Right kidney (tissue), 9 donors: ENCODE data around the gene IARS1.

Source experiments
- DNase-seq: peaks from one replicate; pipeline ENCODE4 v3.0.0-alpha.2; 2016
- long read RNA-seq, 8 donors: transcript quantifications; one replicate each; lab custom pipeline, GENCODE V29; 2026

IARS1 gene
- long read RNA-seq, donor 1, full-length matches to known transcripts = 1 of 16 reads
- long read RNA-seq, donor 1, partial matches to known transcripts = 15 of 16 reads
- long read RNA-seq, donor 1, other reads (novel, unspliced or antisense) = 0 of 16 reads
- long read RNA-seq, donor 2, partial matches to known transcripts = 5 of 6 reads
- long read RNA-seq, donor 2, other reads (novel, unspliced or antisense) = 0 of 6 reads
- long read RNA-seq, donor 3, full-length matches to known transcripts = 3 of 3 reads
- long read RNA-seq, donor 3, partial matches to known transcripts = 0 of 3 reads
- long read RNA-seq, donor 3, other reads (novel, unspliced or antisense) = 0 of 3 reads
- long read RNA-seq, donor 4, full-length matches to known transcripts = 4 of 11 reads
- long read RNA-seq, donor 4, partial matches to known transcripts = 7 of 11 reads
- long read RNA-seq, donor 4, other reads (novel, unspliced or antisense) = 0 of 11 reads
- long read RNA-seq, donor 5, full-length matches to known transcripts = 4 of 11 reads
- long read RNA-seq, donor 5, partial matches to known transcripts = 7 of 11 reads
- long read RNA-seq, donor 5, other reads (novel, unspliced or antisense) = 0 of 11 reads
- long read RNA-seq, donor 6, full-length matches to known transcripts = 2 of 19 reads
- long read RNA-seq, donor 6, partial matches to known transcripts = 17 of 19 reads
- long read RNA-seq, donor 6, other reads (novel, unspliced or antisense) = 0 of 19 reads
- long read RNA-seq, donor 7, full-length matches to known transcripts = 5 of 14 reads
- long read RNA-seq, donor 7, partial matches to known transcripts = 9 of 14 reads
- long read RNA-seq, donor 7, other reads (novel, unspliced or antisense) = 0 of 14 reads
- long read RNA-seq, donor 8, full-length matches to known transcripts = 4 of 11 reads
- long read RNA-seq, donor 8, partial matches to known transcripts = 7 of 11 reads
- long read RNA-seq, donor 8, other reads (novel, unspliced or antisense) = 0 of 11 reads

GRCh38 chr9:92293452-92294296 lies at the start of gene IARS1:
IARS1 (minus strand) TSS chr9:92293697; CDS start chr9:92289419, 4,278 bp downstream.
- peak; percentile 92 for DNase-seq

- no peak for DNase-seq
Observed at GRCh38 chr9:92342825-92343488, 49.5 kb upstream of the IARS1 start.

- DNase-seq = no peak
Observed at GRCh38 chr9:92341578-92341977, 48.1 kb upstream of the IARS1 start.

DNA sequence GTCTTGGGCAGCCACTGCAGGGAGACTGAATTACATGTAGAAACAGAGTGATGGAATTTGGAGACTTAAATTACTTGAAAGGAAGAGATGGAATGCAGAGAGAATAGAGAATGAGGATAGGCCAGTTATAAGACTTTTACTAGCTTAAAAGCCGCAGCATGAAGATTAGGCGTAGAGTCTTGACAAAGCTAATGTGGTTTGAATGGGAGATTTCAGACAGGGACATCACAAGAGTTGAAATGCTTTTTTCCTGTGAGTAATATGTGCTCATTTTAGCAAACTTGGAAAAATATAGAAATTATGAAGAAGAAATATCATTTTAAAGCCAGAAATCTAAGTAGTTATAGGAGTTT lies 39.8 kb upstream of the IARS1 start:
- DNase-seq = no peak

GRCh38 chr9:92332577-92333281 lies 39.2 kb upstream of the IARS1 start:
- no peak for DNase-seq

DNA sequence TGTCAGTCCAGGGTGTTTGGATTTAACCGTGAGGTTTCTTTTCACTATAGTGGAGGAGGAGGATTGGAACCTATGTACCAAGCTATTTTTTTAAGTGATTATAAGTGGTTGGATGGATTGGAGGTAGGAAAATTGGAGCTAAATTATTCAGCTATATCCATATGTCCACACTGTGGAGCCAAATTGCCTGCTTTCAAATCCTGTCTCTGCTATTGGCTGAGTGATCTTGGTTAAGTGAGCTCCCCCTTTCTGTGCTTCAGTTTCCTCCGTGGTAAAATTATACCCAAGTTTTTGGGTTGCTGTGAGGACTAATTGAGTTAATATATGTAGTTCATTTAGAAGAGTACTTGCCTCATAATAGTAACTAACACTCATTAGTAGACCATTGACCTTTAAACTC lies 34.7 kb upstream of the IARS1 start:
- no peak for DNase-seq

GRCh38 chr9:92327283-92327850 lies 33.9 kb upstream of the IARS1 start:
- no peak for DNase-seq

DNA sequence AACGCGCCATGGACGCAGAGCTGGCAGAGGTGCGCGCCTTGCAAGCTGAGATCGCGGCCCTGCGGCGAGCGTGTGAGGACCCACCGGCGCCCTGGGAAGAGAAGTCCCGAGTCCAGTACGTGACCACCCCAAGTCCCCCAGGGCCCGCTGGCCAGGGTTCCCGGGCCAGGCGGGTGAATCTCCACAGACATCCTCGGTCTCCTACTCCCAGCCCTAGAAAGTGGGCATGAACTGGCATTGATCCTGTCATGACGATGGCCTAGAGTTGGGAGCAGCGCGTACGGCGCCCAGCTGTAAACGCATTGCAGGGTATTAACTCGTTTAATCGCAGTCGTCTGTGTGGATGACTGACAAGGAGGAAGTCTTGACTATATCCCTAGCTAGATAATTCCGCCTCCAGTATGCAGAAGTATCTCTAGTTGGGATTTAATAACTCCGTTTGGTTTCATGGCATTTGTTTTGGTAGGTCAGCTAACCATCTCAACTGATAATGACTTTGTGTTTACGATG lies 32.5 kb upstream of the IARS1 start:
- no peak for DNase-seq

GRCh38 chr9:92325269-92325990 lies 31.9 kb upstream of the IARS1 start, which contains the start of the genes CENPP and NOL8:
CENPP (plus strand) TSS chr9:92325953.
NOL8 (minus strand) TSS chr9:92325350; CDS start chr9:92324161, 1,189 bp downstream.
- DNase-seq = peak; percentile 99

- no peak for DNase-seq
Observed at GRCh38 chr9:92324889-92325268, 31.4 kb upstream of the IARS1 start.

- no peak for DNase-seq
Observed at GRCh38 chr9:92324431-92324830, 30.9 kb upstream of the IARS1 start.

DNA sequence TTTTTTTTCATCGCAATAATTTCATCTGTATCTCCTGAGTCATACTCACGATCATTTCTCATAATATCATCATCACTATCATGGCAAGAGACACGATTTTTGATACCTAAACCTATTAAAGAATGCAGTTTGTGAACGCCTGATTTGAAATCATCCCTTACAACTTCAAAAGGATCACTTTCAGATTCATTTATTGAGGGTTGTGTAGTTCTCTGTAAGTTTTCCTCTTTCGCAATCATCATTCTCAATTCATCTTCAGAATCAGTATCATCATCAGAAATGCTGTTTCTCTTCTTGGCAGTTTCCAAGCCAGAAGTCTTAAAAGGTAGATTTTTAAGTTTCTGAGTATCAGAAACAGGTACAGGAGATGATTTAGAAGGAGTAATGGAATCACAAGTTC lies 22.0 kb upstream of the IARS1 start:
- no peak for DNase-seq

GRCh38 chr9:92313624-92314012 lies 20.1 kb upstream of the IARS1 start:
- DNase-seq = no peak

- no peak for DNase-seq
Observed at GRCh38 chr9:92312887-92313623, 19.6 kb upstream of the IARS1 start.

DNA sequence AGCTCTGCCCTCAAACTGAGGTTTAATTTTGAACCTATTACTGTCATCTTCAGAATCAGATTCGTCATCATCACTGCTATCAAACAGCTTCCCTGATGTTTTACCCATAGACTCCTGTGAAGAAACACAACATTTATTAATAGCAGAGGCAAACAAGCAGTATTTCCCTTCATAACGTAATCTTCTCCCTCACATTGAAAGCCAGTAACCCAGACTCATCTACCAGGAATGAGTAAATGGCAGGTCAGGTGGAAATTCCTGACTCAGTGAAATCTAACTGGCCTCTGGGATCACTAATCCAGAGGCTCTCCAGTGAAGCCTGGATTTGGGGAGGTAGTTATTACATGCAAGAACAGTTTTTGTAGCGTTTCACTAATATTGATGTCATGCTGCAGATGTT lies 17.1 kb upstream of the IARS1 start:
- DNase-seq = no peak

- DNase-seq = no peak
Observed at GRCh38 chr9:92308893-92309292, 15.4 kb upstream of the IARS1 start.

- no peak for DNase-seq
Observed at GRCh38 chr9:92300936-92301335, 7.4 kb upstream of the IARS1 start.

DNA sequence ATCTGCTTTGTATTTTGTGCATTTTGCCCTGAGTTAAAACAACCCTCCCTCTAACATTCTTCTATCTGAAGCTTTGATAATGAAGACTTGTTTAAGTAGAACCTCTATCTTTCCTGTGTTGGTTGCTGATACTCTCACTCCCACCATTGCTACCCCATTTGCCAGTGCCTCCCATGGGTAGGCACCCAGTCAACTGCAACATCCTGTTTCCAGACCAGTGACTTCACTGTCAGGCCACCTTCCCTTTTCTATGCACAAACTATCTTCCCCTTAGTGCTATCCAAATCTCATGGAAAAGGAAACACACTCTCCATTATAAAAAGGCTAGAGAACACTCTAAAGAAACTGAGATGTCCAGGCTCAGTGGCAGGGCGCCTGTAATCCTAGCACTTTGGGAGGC lies 5.6 kb upstream of the IARS1 start:
- no peak for DNase-seq

- DNase-seq = no peak
Observed at GRCh38 chr9:92298036-92298435, 4.5 kb upstream of the IARS1 start.
